ENCODE results near the gene ELP4.

Gene ELP4

GRCh38 chr11:31790649-31791048 lies 281.1 kb downstream of the ELP4 start:
- CTCF ChIA-PET = no interaction called here
- no peak for DNase-seq (ENCODE audit: low spot score)
- TF ChIP-seq CTCF (conservative IDR thresholded peaks at IDR 0.05; ENCODE audit: low read depth) = no peak

GRCh38 chr11:31792036-31792435 lies 282.5 kb downstream of the ELP4 start:
- CTCF ChIA-PET = interaction anchor here (0.7 kb wide), 1 partner anchor 236 kb away, joined by 3 read pairs; no protein-coding TSS in a partner anchor

More at GRCh38 chr11:31790649-31791048, 281.1 kb downstream of the ELP4 start:
- POLR2A ChIA-PET (ENCODE audit: low non-redundant PET) = no interaction called here
- H3K27ac ChIP-seq = no peak overlapping the region

GRCh38 chr11:31792456-31792855 lies 282.9 kb downstream of the ELP4 start:
- no peak for DNase-seq (ENCODE audit: low spot score)
- ChIA-PET CTCF (interaction anchor here (0.7 kb wide), 1 partner anchor 236 kb away, joined by 3 read pairs; no protein-coding TSS in a partner anchor), POLR2A (ENCODE audit: low non-redundant PET) (no interaction called here)
- no peak overlapping the region for H3K27ac ChIP-seq
- no peak for TF ChIP-seq CTCF (conservative IDR thresholded peaks at IDR 0.05; ENCODE audit: low read depth)

More at GRCh38 chr11:31792036-31792435, 282.5 kb downstream of the ELP4 start:
- TF ChIP-seq CTCF (conservative IDR thresholded peaks at IDR 0.05; ENCODE audit: low read depth) = no peak
- H3K27ac ChIP-seq = no peak overlapping the region
- POLR2A ChIA-PET (ENCODE audit: low non-redundant PET) = no interaction called here
- no peak for DNase-seq (ENCODE audit: low spot score)

GRCh38 chr11:31793264-31793663 lies 283.7 kb downstream of the ELP4 start:
- ChIA-PET POLR2A (ENCODE audit: low non-redundant PET) (no interaction called here), CTCF (no interaction called here)
- H3K27ac ChIP-seq = no peak overlapping the region
- no peak for DNase-seq (ENCODE audit: low spot score)
- TF ChIP-seq CTCF (conservative IDR thresholded peaks at IDR 0.05; ENCODE audit: low read depth) = no peak

GRCh38 chr11:31794548-31794947 lies 285.0 kb downstream of the ELP4 start:
- no peak for TF ChIP-seq CTCF (conservative IDR thresholded peaks at IDR 0.05; ENCODE audit: low read depth)
- DNase-seq (ENCODE audit: low spot score) = no peak
- POLR2A ChIA-PET (ENCODE audit: low non-redundant PET) = no interaction called here
- H3K27ac ChIP-seq = no peak overlapping the region
- CTCF ChIA-PET = interaction anchor here (0.7 kb wide), 1 partner anchor 17 kb away, joined by 3 read pairs; no protein-coding TSS in a partner anchor

- CTCF ChIA-PET = interaction anchor here (0.7 kb wide), 1 partner anchor 73 kb away, joined by 3 read pairs; no protein-coding TSS in a partner anchor
- POLR2A ChIA-PET (ENCODE audit: low non-redundant PET) = no interaction called here
- H3K27ac ChIP-seq = no peak overlapping the region
- no peak for DNase-seq (ENCODE audit: low spot score)
- no peak for TF ChIP-seq CTCF (conservative IDR thresholded peaks at IDR 0.05; ENCODE audit: low read depth)
Observed at GRCh38 chr11:31795706-31796498, 286.3 kb downstream of the ELP4 start.
